ENCODE measurements around the gene IL27RA.

GRCh38 chr19:14050512-14050911, 18.9 kb downstream of the IL27RA start:
- TF ChIP-seq CTCF (conservative IDR thresholded peaks at IDR 0.05; ENCODE audit: low read length) (no peak), EZH2phosphoT487 (IDR thresholded peaks at IDR 0.05; ENCODE audit: borderline replicate concordance, low read depth, low read length) (no peak)

Measured in OCI-LY7 (cell line).